HG03060 (cell line): ENCODE measurements around the gene VENTX.

Experiments used
- ATAC-seq: cut with Tn5 transposase; IDR thresholded peaks from one replicate; pipeline ENCODE4 v1.9.1; 2021; ENCODE audit warnings: low read depth, moderate number of reproducible peaks; ENCODE audit not compliant: unreplicated experiment

The VENTX gene

DNA sequence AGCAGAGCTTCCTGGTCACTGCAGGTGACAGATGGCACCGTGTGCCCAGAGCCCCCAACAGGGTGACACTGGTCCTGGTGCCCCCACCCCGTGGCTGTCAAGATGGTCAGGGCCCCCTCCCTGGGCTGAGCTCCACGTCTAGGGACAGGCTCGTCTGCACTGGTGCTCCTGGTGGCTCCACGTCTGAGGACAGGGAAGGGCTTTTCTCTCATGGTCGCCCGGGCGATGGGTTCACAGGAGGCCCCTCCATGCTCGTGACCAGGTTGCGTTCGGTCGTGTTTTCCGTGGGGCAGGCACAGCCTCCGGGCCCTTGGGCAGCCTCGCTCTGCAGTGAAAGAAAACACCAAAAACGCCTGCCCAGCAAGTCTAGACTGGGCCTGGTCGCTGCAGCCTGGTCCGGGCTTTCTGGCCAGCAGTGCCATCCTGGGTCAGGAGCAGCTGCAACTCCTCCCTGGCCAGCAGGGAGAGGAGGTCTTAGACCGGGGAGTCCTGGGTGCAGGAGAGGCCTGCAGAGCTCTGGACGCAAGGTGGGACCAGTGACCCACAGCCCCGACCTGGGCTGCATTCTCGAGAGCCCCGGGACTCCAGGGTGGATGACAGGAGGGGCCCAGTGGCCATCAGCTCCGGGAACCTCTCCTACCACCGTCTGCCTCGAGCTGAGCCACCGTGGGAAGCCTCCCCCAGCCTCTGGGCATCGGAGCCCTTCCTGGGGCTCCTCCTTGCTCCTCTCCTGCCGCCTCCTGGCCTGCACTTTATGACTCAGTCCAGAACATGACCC, 35.5 kb upstream of the VENTX start:
- no peak for ATAC-seq

- ATAC-seq, result no peak
Observed at GRCh38 chr10:133202778-133203651, 34.6 kb upstream of the VENTX start.

DNA sequence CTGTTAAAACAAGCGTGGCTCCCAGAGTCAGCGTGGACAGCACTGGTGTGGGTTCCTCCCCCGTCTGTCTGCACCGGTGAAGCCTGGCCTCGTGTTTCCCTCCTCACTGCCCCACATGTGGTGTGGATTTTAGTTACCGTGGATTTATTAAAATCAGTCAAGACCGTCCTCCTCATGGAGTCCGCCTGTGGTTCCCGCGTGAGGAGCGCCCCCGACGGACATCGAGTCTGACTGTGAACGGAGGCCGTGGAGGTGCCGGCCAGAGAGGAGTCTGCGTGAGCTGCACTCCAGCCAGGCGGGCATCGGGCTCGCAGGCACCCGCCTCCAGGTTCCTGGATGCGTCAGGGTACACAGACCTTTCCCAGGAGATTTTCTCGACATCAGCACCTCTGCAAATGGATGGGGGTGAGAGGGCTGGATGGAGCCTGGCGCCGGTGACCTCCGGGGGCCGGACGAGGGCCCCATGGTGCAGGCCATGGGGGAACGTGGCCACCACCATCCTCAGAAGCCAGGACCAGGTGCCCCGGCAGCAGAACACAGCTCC, 33.9 kb upstream of the VENTX start:
- no peak for ATAC-seq

DNA sequence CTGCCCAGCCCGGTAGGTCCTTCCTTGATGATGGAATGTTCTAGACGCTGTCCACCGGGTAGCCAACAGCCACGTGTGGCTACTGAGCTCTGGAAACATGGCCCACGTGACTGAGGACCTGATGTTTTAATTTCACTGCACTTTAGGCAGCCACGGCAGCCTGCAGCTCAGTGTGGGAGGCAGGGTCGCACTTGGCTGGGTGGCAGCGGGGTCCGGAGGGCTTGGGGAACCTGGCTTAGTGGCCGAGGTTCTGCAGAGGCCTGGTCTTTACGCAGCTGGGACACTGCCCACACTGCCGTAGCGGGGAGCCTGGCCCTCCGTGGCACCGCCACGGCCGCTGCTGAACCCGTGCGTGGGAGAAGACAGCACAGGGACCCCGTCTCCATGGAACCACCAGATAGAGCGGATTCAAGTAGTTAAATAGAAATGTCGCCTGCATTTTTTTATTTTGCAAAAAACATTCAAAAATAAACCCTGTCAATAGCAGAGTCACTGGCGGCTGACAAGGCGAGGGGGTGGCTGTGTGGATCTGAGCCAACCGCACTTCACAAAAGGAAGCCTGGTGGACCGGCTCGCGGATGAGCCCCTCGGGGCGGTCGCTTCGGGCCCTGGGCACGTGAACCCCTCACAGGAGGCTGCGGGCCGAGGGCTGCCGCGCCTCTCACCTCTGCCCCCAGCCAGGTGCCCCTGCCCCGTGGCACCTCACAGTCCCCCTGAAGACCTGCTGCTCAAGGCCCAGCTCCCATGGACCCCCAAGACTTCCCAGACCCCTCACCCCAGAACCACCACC, 33.2 kb upstream of the VENTX start:
- no peak for ATAC-seq

DNA sequence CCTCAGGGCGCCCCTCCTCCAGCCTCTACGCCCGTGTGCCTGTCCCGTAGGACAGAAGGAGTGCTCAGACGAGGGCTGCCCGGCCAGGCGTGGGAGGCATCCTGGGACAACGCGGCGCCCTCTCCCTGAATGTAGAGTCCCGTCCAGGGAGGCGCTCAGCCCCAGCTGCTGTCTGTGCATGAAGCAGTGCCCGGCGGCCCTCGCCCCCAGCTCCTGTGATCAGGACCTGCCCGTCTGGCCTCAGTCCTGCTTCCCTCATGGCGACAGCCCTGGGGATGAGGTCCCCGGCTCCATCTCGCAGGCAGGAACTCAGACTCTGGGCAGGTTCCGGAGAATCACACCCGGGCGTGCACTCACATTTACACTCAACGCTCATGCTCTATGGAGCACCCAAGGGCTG, 32.5 kb upstream of the VENTX start:
- ATAC-seq, result no peak

DNA sequence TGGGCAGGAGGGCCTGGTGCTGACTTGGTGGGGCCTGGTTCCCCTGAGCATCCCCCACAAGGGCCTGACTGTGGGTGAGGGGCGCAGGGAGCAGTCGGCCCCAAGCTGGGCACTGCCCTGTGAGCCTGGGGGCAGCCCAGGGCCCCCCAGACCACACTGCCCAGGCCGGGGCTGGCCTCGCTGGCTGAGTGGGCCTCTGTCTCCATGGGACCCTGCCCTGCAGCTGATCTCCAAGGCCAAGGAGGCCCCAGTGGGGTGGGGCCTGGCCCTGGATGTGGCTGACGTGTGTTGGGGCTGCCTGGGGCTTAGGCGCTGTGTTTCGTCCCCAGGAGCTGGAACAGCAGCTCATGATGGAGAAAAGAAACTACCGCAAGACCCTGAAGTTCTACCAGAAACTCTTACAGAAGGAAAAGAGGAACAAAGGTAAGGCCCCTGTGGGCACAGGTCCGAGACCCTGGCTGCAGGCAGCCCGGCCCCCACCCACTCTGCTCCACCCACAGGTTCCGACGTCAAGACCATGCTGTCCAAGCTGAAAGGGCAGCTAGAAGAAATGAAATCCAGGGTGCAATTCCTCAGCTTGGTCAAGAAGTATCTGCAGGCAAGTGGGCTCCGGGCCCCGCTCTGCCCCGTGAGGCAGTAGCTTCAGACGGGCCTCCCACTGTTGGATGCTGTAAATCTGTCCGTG, 31.2 kb upstream of the VENTX start:
- no peak for ATAC-seq

- no peak for ATAC-seq
Observed at GRCh38 chr10:133207041-133207600, 30.5 kb upstream of the VENTX start.

DNA sequence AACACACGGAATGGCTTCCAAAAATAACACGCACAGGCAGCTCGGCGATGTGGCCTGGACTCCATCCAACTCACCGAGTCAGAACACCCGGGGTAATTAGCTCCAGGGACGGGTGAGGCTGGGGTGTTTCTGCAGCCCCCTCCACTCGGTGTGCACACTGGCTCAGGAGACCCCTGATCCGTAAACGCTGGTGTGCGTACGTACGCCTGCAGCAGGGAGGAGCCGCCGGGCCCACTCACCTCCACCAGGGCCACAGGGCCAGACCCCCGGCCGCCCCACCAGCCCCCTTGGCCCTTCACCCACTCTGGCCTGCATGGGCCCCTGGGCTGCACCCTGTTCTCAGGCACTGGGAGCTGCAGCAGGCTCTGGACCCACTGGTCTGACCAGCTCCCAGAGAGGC, 30.0 kb upstream of the VENTX start:
- no peak for ATAC-seq

- ATAC-seq, result no peak
Observed at GRCh38 chr10:133208466-133208865, 29.2 kb upstream of the VENTX start.

DNA sequence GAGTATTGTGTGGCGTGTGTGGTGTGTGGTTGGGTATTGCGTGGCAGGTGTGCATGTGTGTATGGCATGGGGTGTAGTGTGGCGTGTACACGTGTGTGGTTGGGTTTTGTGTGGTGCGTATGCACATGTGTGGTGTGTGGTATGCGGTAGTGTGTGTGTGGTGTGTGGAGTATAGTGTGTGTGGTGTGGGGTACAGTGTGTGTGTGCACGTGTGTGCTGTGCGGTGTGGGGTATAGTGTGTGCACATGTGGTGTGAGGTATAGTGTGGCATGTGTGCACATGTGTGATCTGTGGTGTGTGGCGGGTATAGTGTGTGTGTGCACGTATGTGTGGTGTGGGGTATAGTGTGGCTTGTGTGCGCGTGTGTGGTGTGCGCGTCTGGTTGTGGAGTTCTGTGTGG, 28.5 kb upstream of the VENTX start:
- no peak for ATAC-seq

GRCh38 chr10:133209641-133210040, 28.0 kb upstream of the VENTX start:
- ATAC-seq, result no peak

- ATAC-seq, result no peak
Observed at GRCh38 chr10:133210398-133211140, 27.1 kb upstream of the VENTX start.

DNA sequence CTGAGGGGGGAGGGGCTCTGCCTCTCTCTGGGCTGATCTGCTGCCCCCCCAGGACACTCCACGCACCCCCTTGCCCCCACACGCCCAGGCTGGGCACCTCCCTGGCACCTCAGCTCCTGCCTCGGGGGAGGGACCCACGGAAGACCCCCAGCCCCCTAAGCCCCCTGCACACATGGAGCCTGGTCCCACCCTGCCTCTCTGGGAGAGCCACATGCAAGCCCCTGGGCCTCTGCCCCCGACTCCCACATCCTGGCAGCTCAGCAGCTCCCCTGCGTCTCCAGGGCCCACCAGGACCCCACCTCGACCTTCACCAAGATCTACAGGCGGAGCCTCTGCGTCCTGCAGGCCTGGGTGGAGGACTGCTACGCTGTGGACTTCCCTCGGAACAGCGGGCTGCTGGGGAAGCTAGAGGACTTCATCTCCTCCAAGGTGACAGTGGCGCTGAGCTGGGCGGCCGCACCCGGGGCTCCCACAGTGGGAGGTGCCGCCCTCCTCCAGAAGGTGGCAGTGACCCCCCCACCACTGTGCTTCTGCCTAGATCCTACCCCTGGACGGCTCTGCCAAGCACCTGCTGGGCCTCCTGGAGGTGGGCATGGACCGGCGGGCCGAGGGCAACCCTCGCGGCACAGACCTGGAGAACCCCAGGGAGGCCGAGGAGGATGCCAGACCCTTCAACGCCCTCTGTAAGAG, 26.4 kb upstream of the VENTX start:
- no peak for ATAC-seq

DNA sequence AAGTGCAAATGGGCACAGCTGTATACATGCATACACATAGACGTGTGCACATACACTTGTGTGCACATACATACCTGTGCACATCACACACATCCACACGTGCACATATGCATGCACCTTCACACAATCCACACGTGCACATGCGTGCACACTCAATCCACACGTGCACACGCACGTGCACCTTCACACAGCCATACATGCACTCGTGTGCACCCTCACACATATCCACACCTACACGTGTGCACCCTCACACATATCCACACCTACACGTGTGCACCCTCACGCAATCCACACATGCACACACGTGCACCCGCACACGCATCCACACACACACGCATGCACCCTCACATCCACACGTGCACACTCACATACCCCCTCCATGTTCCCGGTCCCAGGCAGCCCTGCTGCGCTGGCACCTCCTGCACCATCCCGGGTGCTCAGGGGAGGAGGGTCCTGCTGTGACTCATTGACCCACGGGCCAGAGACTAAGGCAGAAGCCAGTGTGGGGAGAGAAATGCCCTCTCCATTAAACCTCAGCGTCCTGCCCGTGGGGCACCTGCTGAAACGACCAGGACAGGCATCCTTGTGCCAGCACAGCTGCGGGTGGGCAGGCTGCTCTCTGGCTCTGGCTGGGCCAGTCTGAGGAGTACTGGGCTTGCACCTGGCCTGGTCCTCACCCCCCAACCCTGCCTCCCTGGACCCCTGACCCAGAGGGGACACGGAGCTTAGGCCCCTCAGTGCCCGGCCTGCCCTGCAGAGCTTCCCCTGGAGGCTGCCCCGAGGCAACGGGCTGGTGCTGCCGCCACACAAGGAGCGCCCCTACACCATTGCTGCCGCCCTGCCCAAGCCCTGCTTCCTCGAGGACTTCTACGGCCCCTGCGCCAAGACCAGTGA, 25.4 kb upstream of the VENTX start:
- ATAC-seq, result no peak

- no peak for ATAC-seq
Observed at GRCh38 chr10:133212853-133213494, 24.7 kb upstream of the VENTX start.

- ATAC-seq, result no peak
Observed at GRCh38 chr10:133213641-133214467, 23.8 kb upstream of the VENTX start.
